Measurements from ENCODE around the gene SV2B.

Gene SV2B

DNA sequence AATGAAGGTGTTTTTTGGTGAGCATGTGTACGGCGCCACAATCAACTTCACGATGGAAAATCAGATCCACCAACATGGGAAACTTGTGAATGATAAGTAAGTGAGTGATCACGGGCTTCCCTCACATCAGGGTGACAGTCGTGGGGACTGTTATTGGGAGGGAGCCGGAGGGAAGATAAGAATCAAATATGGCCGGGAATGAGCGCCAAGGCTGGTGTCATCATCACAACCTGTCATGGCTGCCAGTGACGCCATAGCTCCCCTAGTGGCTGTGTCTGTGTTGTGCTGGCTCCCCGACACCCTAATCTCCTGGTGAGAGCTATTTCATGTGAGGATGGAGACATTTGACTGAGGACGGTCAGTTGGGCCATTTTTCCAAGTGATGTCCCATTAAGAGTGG lies 168.5 kb downstream of the SV2B start:
- no peak for DNase-seq (ENCODE audit: low read depth)
- TF ChIP-seq, protein P1, sequence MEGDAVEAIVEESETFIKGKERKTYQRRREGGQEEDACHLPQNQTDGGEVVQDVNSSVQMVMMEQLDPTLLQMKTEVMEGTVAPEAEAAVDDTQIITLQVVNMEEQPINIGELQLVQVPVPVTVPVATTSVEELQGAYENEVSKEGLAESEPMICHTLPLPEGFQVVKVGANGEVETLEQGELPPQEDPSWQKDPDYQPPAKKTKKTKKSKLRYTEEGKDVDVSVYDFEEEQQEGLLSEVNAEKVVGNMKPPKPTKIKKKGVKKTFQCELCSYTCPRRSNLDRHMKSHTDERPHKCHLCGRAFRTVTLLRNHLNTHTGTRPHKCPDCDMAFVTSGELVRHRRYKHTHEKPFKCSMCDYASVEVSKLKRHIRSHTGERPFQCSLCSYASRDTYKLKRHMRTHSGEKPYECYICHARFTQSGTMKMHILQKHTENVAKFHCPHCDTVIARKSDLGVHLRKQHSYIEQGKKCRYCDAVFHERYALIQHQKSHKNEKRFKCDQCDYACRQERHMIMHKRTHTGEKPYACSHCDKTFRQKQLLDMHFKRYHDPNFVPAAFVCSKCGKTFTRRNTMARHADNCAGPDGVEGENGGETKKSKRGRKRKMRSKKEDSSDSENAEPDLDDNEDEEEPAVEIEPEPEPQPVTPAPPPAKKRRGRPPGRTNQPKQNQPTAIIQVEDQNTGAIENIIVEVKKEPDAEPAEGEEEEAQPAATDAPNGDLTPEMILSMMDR (IDR thresholded peaks at IDR 0.05; ENCODE audit: low read depth, low read length, missing control alignments): peak; percentile 67
- H3K4me3 ChIP-seq (ENCODE audit: low read depth, low read length): no peak overlapping the region

DNA sequence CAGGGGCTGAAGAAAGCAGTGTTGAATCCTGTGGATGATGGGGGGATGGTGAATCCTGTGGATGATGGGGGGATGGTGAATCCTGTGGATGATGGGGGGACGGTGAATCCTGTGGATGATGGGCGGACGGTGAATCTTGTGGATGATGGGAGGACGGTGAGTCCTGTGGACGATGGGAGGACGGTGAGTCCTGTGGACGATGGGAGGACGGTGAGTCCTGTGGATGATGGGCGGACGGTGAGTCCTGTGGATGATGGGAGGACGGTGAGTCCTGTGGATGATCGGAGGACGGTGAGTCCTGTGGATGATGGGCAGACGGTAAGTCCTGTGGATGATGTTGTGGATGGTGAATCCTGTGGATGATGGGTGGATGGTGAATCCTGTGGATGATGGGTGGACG lies 170.7 kb downstream of the SV2B start:
- TF ChIP-seq, protein P1 (IDR thresholded peaks at IDR 0.05; ENCODE audit: low read depth, low read length, missing control alignments): no peak
- no peak for DNase-seq (ENCODE audit: low read depth)

GRCh38 chr15:91271565-91272153 lies 171.6 kb downstream of the SV2B start:
- no peak for DNase-seq (ENCODE audit: low read depth)
- H3K4me3 ChIP-seq (ENCODE audit: low read depth, low read length): no peak overlapping the region
- TF ChIP-seq, protein P1 (IDR thresholded peaks at IDR 0.05; ENCODE audit: low read depth, low read length, missing control alignments): peak; percentile 72

More for the DNA sequence above, 170.7 kb downstream of the SV2B start:
- no peak overlapping the region for H3K4me3 ChIP-seq (ENCODE audit: low read depth, low read length)

DNA sequence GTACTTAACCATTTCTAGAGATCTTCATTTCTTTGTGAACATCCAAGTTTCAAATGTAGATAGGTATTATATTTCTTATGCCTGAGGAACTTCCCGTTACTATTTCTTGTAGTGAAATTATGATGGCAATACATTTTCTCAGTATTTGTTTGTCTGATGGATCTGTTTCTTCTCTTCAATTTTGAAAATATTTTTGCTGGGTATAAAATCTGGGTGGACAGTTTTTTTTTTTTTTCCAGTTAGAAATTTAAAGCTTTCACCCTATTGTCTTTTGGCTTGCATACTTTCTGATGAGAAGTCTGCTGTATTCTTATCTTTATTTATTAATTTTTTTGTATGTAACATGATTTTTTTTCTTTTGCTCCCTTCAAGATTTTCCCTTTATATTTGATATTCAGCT lies 175.8 kb downstream of the SV2B start:
- H3K4me3 ChIP-seq (ENCODE audit: low read depth, low read length): no peak overlapping the region
- no peak for DNase-seq (ENCODE audit: low read depth)
- TF ChIP-seq, protein P1 (IDR thresholded peaks at IDR 0.05; ENCODE audit: low read depth, low read length, missing control alignments): no peak

- DNase-seq (ENCODE audit: low read depth): no peak
- no peak overlapping the region for H3K4me3 ChIP-seq (ENCODE audit: low read depth, low read length)
- TF ChIP-seq, protein P1 (IDR thresholded peaks at IDR 0.05; ENCODE audit: low read depth, low read length, missing control alignments): no peak
Observed at GRCh38 chr15:91278951-91279350, 178.9 kb downstream of the SV2B start.

DNA sequence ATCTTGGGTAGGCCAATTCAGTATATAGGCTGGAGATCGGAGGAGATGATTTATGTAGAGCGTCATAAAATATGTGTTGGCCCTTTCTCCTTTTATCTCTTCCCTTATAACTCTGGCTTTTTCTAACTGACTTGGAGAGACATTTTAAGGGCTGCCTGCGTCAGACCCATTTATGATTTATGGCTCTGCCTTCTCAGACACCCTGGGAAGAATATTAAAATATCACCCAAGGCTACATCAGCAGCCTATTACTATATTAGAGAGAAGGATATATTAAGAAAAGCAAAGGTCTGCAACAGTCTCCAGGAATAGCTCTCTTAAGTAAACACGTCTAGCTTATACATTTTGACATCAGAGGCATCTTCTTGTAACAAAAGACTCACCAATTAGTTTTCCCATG lies 179.4 kb downstream of the SV2B start:
- DNase-seq (ENCODE audit: low read depth): no peak
- H3K4me3 ChIP-seq (ENCODE audit: low read depth, low read length): no peak overlapping the region
- TF ChIP-seq, protein P1 (IDR thresholded peaks at IDR 0.05; ENCODE audit: low read depth, low read length, missing control alignments): no peak

DNA sequence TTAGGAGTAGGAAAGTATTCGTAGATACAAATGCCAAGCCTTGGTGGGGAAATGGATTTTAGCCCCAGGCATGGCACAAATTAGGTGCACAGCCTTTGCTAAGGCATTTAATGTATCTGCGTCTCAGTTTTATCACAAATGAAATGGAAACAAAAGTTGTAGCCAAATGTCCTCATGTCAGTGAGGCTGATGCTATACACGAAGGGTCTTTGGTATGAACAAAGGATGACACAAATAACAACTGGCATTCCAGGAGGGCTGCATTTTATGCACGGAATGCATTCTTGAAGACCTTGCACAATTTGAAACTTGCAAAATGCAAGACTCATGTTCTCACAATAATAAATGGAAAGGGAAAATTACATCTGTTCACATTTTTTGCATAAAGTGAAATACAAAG lies 181.9 kb downstream of the SV2B start:
- H3K4me3 ChIP-seq (ENCODE audit: low read depth, low read length): no peak overlapping the region
- TF ChIP-seq, protein P1 (IDR thresholded peaks at IDR 0.05; ENCODE audit: low read depth, low read length, missing control alignments): no peak
- DNase-seq (ENCODE audit: low read depth): no peak

Data from GM12864 (cell line).